HCT116 (cell line): ENCODE results near the gene ZNF331. TPM values are rescaled to one million over a fixed set of nuclear protein-coding genes. Genes with fewer than 3 reads are reported as not detected.

Source experiments
- ATAC-seq: fragments of 200-7000 bp; cut with Tn5 transposase; 2 replicates; pipeline ENCODE4 v1.9.1; 2020; ENCODE audit warnings: mild to moderate bottlenecking, moderate library complexity
- BruUV-seq: library from RNA; stranded (reverse); fragments of 400-500 nt; replicated peaks from 2 replicates; lab custom pipeline; 2021; lab: Mats Ljungman, UMichigan
- CTCF ChIA-PET: fragments of 300-600 bp; sonication (Branson Sonifier 250); formaldehyde crosslinking; loops from one replicate; lab custom pipeline; 2021; ENCODE audit warnings: antibody characterized with exemption; lab: Charles Lee
- POLR2A ChIA-PET: fragments of 300-600, 350-600 bp; sonication (Branson Sonifier 250); formaldehyde crosslinking; loops from one replicate; lab custom pipeline; 2021; ENCODE audit warnings: antibody characterized with exemption; lab: Charles Lee
- RAD21 ChIA-PET, 2 experiments: fragments of 300-600 bp; sonication (Branson Sonifier 250); formaldehyde crosslinking; loops; one replicate each; lab custom pipeline; 2023; ENCODE audit warnings: low total read pairs in 2 of 2; ENCODE audit not compliant: uncharacterized antibody in 2 of 2, unreplicated experiment in 2 of 2, low non-redundant PET in 1 of 2; lab: Charles Lee
- DNase-seq: peaks from one replicate; pipeline ENCODE4 v3.0.0-alpha.2; 2010; ENCODE audit warnings: low read depth, low spot score
- H2AFZ ChIP-seq: fragments of 200-600 bp; shearing (Covaris generic), sonication (generic); 2 replicates; pipeline ENCODE4 v1.6.1; 2017; ENCODE audit warnings: low read depth, mixed run types, mixed read lengths, antibody characterized with exemption, low read length; ENCODE audit not compliant: poor library complexity, severe bottlenecking
- H3K27ac ChIP-seq: 2 replicates; pipeline ENCODE4 v1.5.1; 2012; ENCODE audit warnings: low read depth, low read length
- H3K27me3 ChIP-seq: fragments of 200-600 bp; sonication (generic); 2 replicates; pipeline ENCODE4 v1.6.1; 2016; ENCODE audit warnings: mixed run types, low read length, mixed read lengths; ENCODE audit not compliant: insufficient read depth
- H3K36me3 ChIP-seq, 2 experiments: fragments of 200-500 bp in 1 of 2; fragments of 200-600 bp in 1 of 2; sonication (Bioruptor generic) in 1 of 2; sonication (generic) in 1 of 2; 2 replicates each; pipeline versions ENCODE4 v1.5.1 to v1.6.1; 2014 to 2016; ENCODE audit warnings: low read length in 2 of 2, inconsistent platforms in 1 of 2, mixed read lengths in 1 of 2, mixed run types in 1 of 2; ENCODE audit not compliant: insufficient read depth in 2 of 2, control insufficient read depth in 1 of 2
- H3K4me1 ChIP-seq, 2 experiments: fragments of 200-600 bp in 1 of 2; sonication (generic) in 1 of 2; 2 replicates each; pipeline versions ENCODE4 v1.5.1 to v1.6.1; 2012 to 2017; ENCODE audit warnings: low read length in 2 of 2, inconsistent platforms in 1 of 2, mild to moderate bottlenecking in 1 of 2, mixed read lengths in 1 of 2, mixed run types in 1 of 2, moderate library complexity in 1 of 2; ENCODE audit not compliant: insufficient read depth in 2 of 2, control insufficient read depth in 1 of 2
- H3K4me2 ChIP-seq: fragments of 200-600 bp; sonication (generic); 2 replicates; pipeline ENCODE4 v1.6.1; 2017; ENCODE audit warnings: mixed run types, low read length, mixed read lengths
- H3K4me3 ChIP-seq, 2 experiments: fragments of 200-600 bp in 1 of 2; sonication (generic) in 1 of 2; replicated peaks in 1 of 2; 2 replicates each; pipeline ENCODE4 v1.5.1; 2011 to 2016; ENCODE audit warnings: low read length in 2 of 2, control low read depth in 1 of 2, low read depth in 1 of 2, mild to moderate bottlenecking in 1 of 2, mixed read lengths in 1 of 2, mixed run types in 1 of 2
- H3K79me2 ChIP-seq: fragments of 200-600 bp; sonication (generic); 2 replicates; pipeline ENCODE4 v1.6.1; 2017; ENCODE audit warnings: mild to moderate bottlenecking, mixed run types, low read length, moderate library complexity, mixed read lengths; ENCODE audit not compliant: insufficient read depth
- H3K9ac ChIP-seq: fragments of 200-600 bp; sonication (generic); 2 replicates; pipeline ENCODE4 v1.6.1; 2016; ENCODE audit warnings: low read length, mixed read lengths
- H3K9me2 ChIP-seq: fragments of 200-600 bp; sonication (generic), shearing (Covaris generic); 2 replicates; pipeline ENCODE4 v1.6.1; 2017; ENCODE audit warnings: mixed run types, mild to moderate bottlenecking, moderate library complexity; ENCODE audit not compliant: insufficient read depth
- H3K9me3 ChIP-seq, 2 experiments: fragments of 200-500 bp in 1 of 2; fragments of 200-600 bp in 1 of 2; sonication (Bioruptor generic) in 1 of 2; sonication (generic) in 1 of 2; 2 replicates each; pipeline ENCODE4 v1.6.1; 2014 to 2017; ENCODE audit warnings: low read length in 2 of 2, mixed read lengths in 2 of 2, inconsistent platforms in 1 of 2, low read depth in 1 of 2, mild to moderate bottlenecking in 1 of 2, mixed run types in 1 of 2, moderate library complexity in 1 of 2; ENCODE audit not compliant: control insufficient read depth in 1 of 2, insufficient read depth in 1 of 2
- H4K20me1 ChIP-seq: fragments of 200-600 bp; sonication (generic), shearing (Covaris generic); 2 replicates; pipeline ENCODE4 v1.6.1; 2017; ENCODE audit warnings: mixed run types, mild to moderate bottlenecking, moderate library complexity; ENCODE audit not compliant: insufficient read depth
- ATF3 ChIP-seq: IDR thresholded peaks from 2 replicates; pipeline ENCODE4 v1.6.1; 2012
- CBX3 ChIP-seq: IDR thresholded peaks from 2 replicates; pipeline ENCODE4 v1.6.1; 2012; ENCODE audit warnings: low read depth
- CEBPB ChIP-seq: IDR thresholded peaks from 2 replicates; pipeline ENCODE4 v1.6.1; 2012; ENCODE audit warnings: low read depth
- EGR1 ChIP-seq: IDR thresholded peaks from 2 replicates; pipeline ENCODE4 v1.6.1; 2012; ENCODE audit warnings: low read depth
- ELF1 ChIP-seq: IDR thresholded peaks from 2 replicates; pipeline ENCODE4 v1.6.1; 2012; ENCODE audit warnings: low read depth, borderline replicate concordance
- EZH2 ChIP-seq: fragments of 200-600 bp; sonication (generic); IDR thresholded peaks from 2 replicates; pipeline ENCODE4 v1.6.1; 2017; ENCODE audit warnings: antibody characterized with exemption, mixed run types
- EZH2phosphoT487 ChIP-seq: fragments of 200-600 bp; IDR thresholded peaks from 2 replicates; pipeline ENCODE4 v1.6.1; 2018; ENCODE audit warnings: antibody characterized with exemption, borderline replicate concordance
- MAX ChIP-seq: IDR thresholded peaks from 2 replicates; pipeline ENCODE4 v1.6.1; 2012
- POLR2A ChIP-seq: IDR thresholded peaks from 2 replicates; pipeline ENCODE4 v1.7.0; 2011; ENCODE audit warnings: borderline replicate concordance; ENCODE audit not compliant: insufficient read depth, insufficient read length; ENCODE audit errors: extremely low read depth
- RAD21 ChIP-seq: IDR thresholded peaks from 2 replicates; pipeline ENCODE4 v1.6.1; 2012; ENCODE audit warnings: low read depth, mild to moderate bottlenecking
- SP1 ChIP-seq: IDR thresholded peaks from 2 replicates; pipeline ENCODE4 v1.6.1; 2012; ENCODE audit warnings: low read depth
- SRF ChIP-seq: IDR thresholded peaks from 2 replicates; pipeline ENCODE4 v1.6.1; 2012; ENCODE audit warnings: low read depth
- ZBTB33 ChIP-seq: IDR thresholded peaks from 2 replicates; pipeline ENCODE4 v1.6.1; 2011; ENCODE audit warnings: mild to moderate bottlenecking, low read length, moderate library complexity; ENCODE audit not compliant: insufficient replicate concordance; ENCODE audit errors: extremely low read depth
- ZFX ChIP-seq: fragments of 450-650 bp; IDR thresholded peaks from 2 replicates; pipeline ENCODE4 v1.6.1; 2017
- ZNF274 ChIP-seq: fragments of 200-500 bp; sonication (Bioruptor generic); IDR thresholded peaks from 2 replicates; pipeline ENCODE4 v1.6.1; 2014; ENCODE audit warnings: mild to moderate bottlenecking, low read depth, low read length, inconsistent platforms
- intact Hi-C: fragments of 100-400 bp; cut with micrococcal nuclease; formaldehyde crosslinking; loops from 2 replicates; pipeline ENCODE4 v1.10.0; 2022
- total RNA-seq: library from RNA; stranded (reverse); gene quantifications from one replicate; pipeline ENCODE4 v1.2.1, GENCODE V29; 2021; ENCODE audit not compliant: unreplicated experiment

Gene ZNF331
- total RNA-seq, 1 experiment from 2014 or later, result 0.59 TPM

- Histone ChIP-seq H3K4me2 (no peak overlapping the region), H3K9ac (no peak overlapping the region), H3K79me2 (no peaks in the 10 kb centered on the region), H3K27ac (no peak overlapping the region), H3K36me3 (no peaks in the 10 kb centered on the region), H3K4me3 (no peak overlapping the region), H3K9me3 (peaks cover 15 to 20% of the 10 kb centered on the region in 2 experiments; a peak in 3 of 4 replicates), H2AFZ (no peak overlapping the region), H4K20me1 (no peaks in the 10 kb centered on the region), H3K4me1 (no peaks in the 10 kb centered on the region), H3K27me3 (no peaks in the 10 kb centered on the region), H3K9me2 (no peaks in the 10 kb centered on the region)
- TF ChIP-seq ZNF274, result peak; percentile 63
- no peak for TF ChIP-seq MAX
- RAD21 ChIA-PET, result no interaction called here
- DNase-seq (no peak), ATAC-seq (no peak)
- CTCF ChIA-PET, result no interaction called here
- POLR2A ChIA-PET, result no interaction called here
- BruUV-seq, result no TSS peak
- intact Hi-C loops, result no loop called here
Observed at GRCh38 chr19:53576941-53577653, 39.2 kb downstream of the ZNF331 start.

GRCh38 chr19:53577968-53578367 is 40.0 kb downstream of the ZNF331 start:
- Histone ChIP-seq H3K9me3 (peaks cover 15 to 20% of the 10 kb centered on the region in 2 experiments; a peak in 3 of 4 replicates), H3K9me2 (no peaks in the 10 kb centered on the region), H2AFZ (no peak overlapping the region), H3K27ac (no peak overlapping the region), H3K79me2 (no peaks in the 10 kb centered on the region), H3K4me2 (no peak overlapping the region), H3K9ac (no peak overlapping the region), H3K27me3 (no peaks in the 10 kb centered on the region), H4K20me1 (no peaks in the 10 kb centered on the region), H3K36me3 (no peaks in the 10 kb centered on the region), H3K4me1 (no peaks in the 10 kb centered on the region), H3K4me3 (no peak overlapping the region)
- BruUV-seq, result no TSS peak
- RAD21 ChIA-PET, result no interaction called here
- DNase-seq (no peak), ATAC-seq (no peak)
- TF ChIP-seq SP1, result no peak
- no peak for TF ChIP-seq ZBTB33
- TF ChIP-seq ZFX, result no peak
- no peak for TF ChIP-seq RAD21
- TF ChIP-seq CBX3, result no peak
- TF ChIP-seq ATF3, result no peak
- no peak for TF ChIP-seq ELF1
- TF ChIP-seq POLR2A, result no peak
- no peak for TF ChIP-seq EZH2
- no peak for TF ChIP-seq EGR1
- TF ChIP-seq SRF, result no peak
- no peak for TF ChIP-seq ZNF274
- TF ChIP-seq CEBPB, result no peak
- TF ChIP-seq EZH2phosphoT487, result no peak
- POLR2A ChIA-PET, result no interaction called here
- intact Hi-C loops, result no loop called here
- CTCF ChIA-PET, result no interaction called here
